GM19099 (cell line): Measurements from ENCODE around the gene ATG9A.

Experiments used
- POLR2A ChIP-seq: IDR thresholded peaks from 3 replicates; pipeline ENCODE4 v1.6.1; 2011; ENCODE audit warnings: low read depth; ENCODE audit not compliant: insufficient read length; ENCODE audit errors: extremely low read depth

ATG9A gene

GRCh38 chr2:219204425-219205164, 24.8 kb downstream of the ATG9A start:
- no peak for TF ChIP-seq POLR2A

- no peak for TF ChIP-seq POLR2A
These were observed 29.8 kb downstream of the ATG9A start for GRCh38 chr2:219199470-219200211.

GRCh38 chr2:219198974-219199373, 30.5 kb downstream of the ATG9A start:
- TF ChIP-seq POLR2A, result no peak

- TF ChIP-seq POLR2A, result no peak
These were observed 32.0 kb downstream of the ATG9A start for GRCh38 chr2:219197388-219197787.

GRCh38 chr2:219186754-219187456, 42.5 kb downstream of the ATG9A start:
- TF ChIP-seq POLR2A, result no peak

GRCh38 chr2:219184121-219184520, 45.3 kb downstream of the ATG9A start:
- TF ChIP-seq POLR2A, result no peak

- no peak for TF ChIP-seq POLR2A
These were observed 46.2 kb downstream of the ATG9A start for GRCh38 chr2:219183151-219183772.

- no peak for TF ChIP-seq POLR2A
These were observed 46.9 kb downstream of the ATG9A start for GRCh38 chr2:219182331-219183150.

GRCh38 chr2:219181531-219181930, 47.9 kb downstream of the ATG9A start:
- TF ChIP-seq POLR2A, result no peak

GRCh38 chr2:219180961-219181360, 48.5 kb downstream of the ATG9A start:
- no peak for TF ChIP-seq POLR2A

GRCh38 chr2:219179601-219180465, 49.6 kb downstream of the ATG9A start:
- no peak for TF ChIP-seq POLR2A

- no peak for TF ChIP-seq POLR2A
These were observed 50.9 kb downstream of the ATG9A start for GRCh38 chr2:219178377-219179175.
